Kidney (tissue), 14 donors: Measurements from ENCODE around the gene TBCE. TPM values are rescaled to one million over a fixed set of nuclear protein-coding genes. Genes with fewer than 3 reads are reported as not detected.
"Not testable (repeated sequence)": the region's sequence is repeated elsewhere in the genome, so short reads cannot be mapped to it uniquely, and the experiment has no call there.

Experiments used
- DNase-seq, 5 donors: peaks; one replicate each; pipeline ENCODE4 v3.0.0-alpha.2; 2013 to 2020
- FAIRE-seq: peaks from 2 replicates; lab custom pipeline; 2012; peaks lifted over from hg19 to GRCh38; lab: Jason Lieb, UNC
- H3K27ac ChIP-seq, 2 donors: one replicate each; pipeline ENCODE4 v1.7.0; 2013; ENCODE audit warnings: low read depth in 2 of 2, low read length in 2 of 2, inconsistent platforms in 1 of 2
- H3K27me3 ChIP-seq: one replicate; pipeline ENCODE4 v1.7.1; 2013; ENCODE audit warnings: low read length, inconsistent platforms; ENCODE audit not compliant: control insufficient read depth, insufficient read depth
- H3K36me3 ChIP-seq, 3 donors: one replicate each; pipeline versions ENCODE4 v1.7.0 to v1.7.1; 2013; ENCODE audit warnings: low read length in 3 of 3, control low read depth in 1 of 3, inconsistent platforms in 1 of 3; ENCODE audit not compliant: insufficient read depth in 3 of 3, control insufficient read depth in 2 of 3
- H3K4me1 ChIP-seq, 3 donors: one replicate each; pipeline versions ENCODE4 v1.7.0 to v1.7.1; 2013; ENCODE audit warnings: low read length in 3 of 3, inconsistent platforms in 1 of 3, low read depth in 1 of 3; ENCODE audit not compliant: control insufficient read depth in 2 of 3, insufficient read depth in 2 of 3
- H3K4me3 ChIP-seq, 3 donors: one replicate each; pipeline versions ENCODE4 v1.7.0 to v1.8.1; 2013; ENCODE audit warnings: low read length in 3 of 3, control low read depth in 1 of 3, inconsistent platforms in 1 of 3
- H3K9ac ChIP-seq, 3 donors: one replicate each; pipeline versions ENCODE4 v1.7.0 to v1.7.1; 2013; ENCODE audit warnings: low read length in 3 of 3, control low read depth in 1 of 3, inconsistent platforms in 1 of 3
- H3K9me3 ChIP-seq, 3 donors: one replicate each; pipeline versions ENCODE4 v1.7.0 to v1.7.1; 2013; ENCODE audit warnings: low read length in 3 of 3, control low read depth in 1 of 3, inconsistent platforms in 1 of 3; ENCODE audit not compliant: control insufficient read depth in 2 of 3, insufficient read depth in 1 of 3
- CTCF ChIP-seq: IDR thresholded peaks from 3 replicates; pipeline ENCODE4 v1.5.1; 2012; ENCODE audit warnings: mild to moderate bottlenecking, moderate library complexity, borderline replicate concordance; ENCODE audit not compliant: insufficient read depth; ENCODE audit errors: extremely low read depth
- intact Hi-C: fragments of 100-400 bp; cut with DNase I; formaldehyde crosslinking; loops from one replicate; pipeline ENCODE4 v1.11.1; 2022
- polyA plus RNA-seq: library from polyadenylated mRNA; stranded (reverse); fragments of 350-450 nt; fragmentation: Illumina TruSeq; extraction: RNeasy Lipid Tissue Mini Kit (QIAGEN cat#74804); gene quantifications from one replicate; pipeline ENCODE4 v1.2.3, GENCODE V29; 2014; ENCODE audit warnings: low read depth, low replicate concordance; ENCODE audit not compliant: insufficient read depth
- total RNA-seq: library from RNA; stranded (reverse); fragmentation: NEBNext Ultra II Directional; extraction: Animal tissue kit (Norgen Biotek cat#: 25700); gene quantifications from one replicate; pipeline ENCODE4 v1.2.1, GENCODE V29; 2021
- donor health status: control.
- donor health status: control.
- donor health status: control.
- donor health status: control.
- donor health status: control.
- donor health status: DM: yes; HTN: yes; CAD: no.
- donor health status: Normal renal cell carcinoma (clear cell type).

The TBCE gene
- total and polyA plus RNA-seq, 2 donors from 2014 or later = 15.1 to 22.6 TPM

GRCh38 chr1:235461954-235462353 is 94.7 kb downstream of the TBCE start:
- no peak overlapping the region for H3K4me3 ChIP-seq
- H3K36me3 ChIP-seq = peaks cover 0 to 6% (median 2%) of the 10 kb centered on the region in 3 donors
- no peak for DNase-seq
- no peak for FAIRE-seq
- no peaks in the 10 kb centered on the region for H3K9me3 ChIP-seq
- H3K4me1 ChIP-seq = no peaks in the 10 kb centered on the region
- no peaks in the 10 kb centered on the region for H3K27me3 ChIP-seq
- no peak overlapping the region for H3K9ac ChIP-seq
- no peak for TF ChIP-seq CTCF
- intact Hi-C loops = no loop called here
- H3K27ac ChIP-seq = no peak overlapping the region

- H3K4me3 ChIP-seq, H3K36me3 ChIP-seq, H3K9ac ChIP-seq, H3K27me3 ChIP-seq, H3K9me3 ChIP-seq, intact Hi-C loops, H3K4me1 ChIP-seq, DNase-seq, FAIRE-seq, H3K27ac ChIP-seq: not testable (repeated sequence)
These were observed 95.6 kb downstream of the TBCE start for GRCh38 chr1:235462832-235463231.

GRCh38 chr1:235465066-235465465 is 97.8 kb downstream of the TBCE start:
- Histone ChIP-seq H3K4me1 (no peaks in the 10 kb centered on the region), H3K9ac (no peak overlapping the region), H3K27ac (no peak overlapping the region), H3K36me3 (peaks cover 0 to 6% (median 0%) of the 10 kb centered on the region in 3 donors), H3K9me3 (no peaks in the 10 kb centered on the region), H3K27me3 (no peaks in the 10 kb centered on the region), H3K4me3 (no peak overlapping the region)
- intact Hi-C loops = no loop called here
- FAIRE-seq = no peak
- TF ChIP-seq CTCF = no peak
- DNase-seq = no peak

GRCh38 chr1:235468004-235468403 is 100.8 kb downstream of the TBCE start:
- Histone ChIP-seq H3K9ac (no peak overlapping the region), H3K9me3 (no peaks in the 10 kb centered on the region), H3K36me3 (peaks cover 0 to 6% (median 0%) of the 10 kb centered on the region in 3 donors), H3K27ac (no peak overlapping the region), H3K4me1 (no peaks in the 10 kb centered on the region), H3K27me3 (no peaks in the 10 kb centered on the region), H3K4me3 (no peak overlapping the region)
- DNase-seq (peak in 1 of 5 donors; percentile 20), FAIRE-seq (no peak)
- intact Hi-C loops = no loop called here
- TF ChIP-seq CTCF = no peak
